ENCODE results near the gene TMEM217. TPM values are rescaled to one million over a fixed set of nuclear protein-coding genes. Genes with fewer than 3 reads are reported as not detected.

The TMEM217 gene
- total and polyA plus RNA-seq, 2 of the 4 experiments (the other 2 are of a cell fraction) = 1.4 to 3.5 TPM

- H2AK9ac ChIP-seq (replicated peaks; ENCODE audit: low read depth, low read length, poor library complexity) = no peak overlapping the region
- no peak overlapping the region for H2AFZ ChIP-seq (replicated peaks; ENCODE audit: low read length, poor library complexity)
- no peak overlapping the region for H3K27ac ChIP-seq (ENCODE audit: insufficient read depth, low read length)
- no peaks in the 10 kb centered on the region for H3K9me1 ChIP-seq (ENCODE audit: insufficient read depth, low read length)
- peaks cover 37% of the 10 kb centered on the region for H3K36me3 ChIP-seq (ENCODE audit: control insufficient read depth, insufficient read depth, low read length)
- 85% methylated on average over 3 of the region's 18 CpGs; no CpG with 5 or more reads in 1 of the 2 experiments for WGBS, 2 experiments (ENCODE audit: extremely low coverage in 2 of 2, insufficient read length in 1 of 2)
- H3K4me3 ChIP-seq (ENCODE audit: insufficient read depth, low read depth, low read length) = no peak overlapping the region
- H3K27me3 ChIP-seq (ENCODE audit: control insufficient read depth, insufficient read depth, low read length) = no peaks in the 10 kb centered on the region
- no peak for DNase-seq
- H2BK15ac ChIP-seq (ENCODE audit: low read depth, low read length) = no peak overlapping the region
- in situ Hi-C loops (cut with MboI; ENCODE audit: low sequenced_read_pairs) = no loop called here
- intact Hi-C loops (cut with micrococcal nuclease) = no loop called here
- no peaks in the 10 kb centered on the region for H3K9me3 ChIP-seq (ENCODE audit: control insufficient read depth, insufficient read depth, low read length)
- H4K5ac ChIP-seq (ENCODE audit: low read depth, low read length) = no peak overlapping the region
- H2BK5ac ChIP-seq (ENCODE audit: low read depth, low read length, poor library complexity, severe bottlenecking) = no peak overlapping the region
- no peak overlapping the region for H3K23ac ChIP-seq (ENCODE audit: low read depth, low read length)
- ATAC-seq (ENCODE audit: low read depth) = no peak
- H3K9ac ChIP-seq (ENCODE audit: low read depth, low read length) = no peak overlapping the region
- H3K18ac ChIP-seq (ENCODE audit: low read depth, low read length) = no peak overlapping the region
- dilution Hi-C loops (cut with HindIII; ENCODE audit: low sequenced_read_pairs, unreplicated experiment) = no loop called here
- no peak overlapping the region for H3K4me2 ChIP-seq (ENCODE audit: low read depth, low read length)
- ChIA-PET POLR2A (ENCODE audit: unreplicated experiment) (interaction anchor here (0.6 kb wide), 3 partner anchors 19 to 164 kb away, joined by 3 to 6 read pairs (median 4); no protein-coding TSS in a partner anchor), CTCF (interaction anchor here (0.5 kb wide), 2 partner anchors 31 to 36 kb away, joined by 3 read pairs; no protein-coding TSS in a partner anchor)
- H4K91ac ChIP-seq (ENCODE audit: insufficient read depth, low read depth, low read length) = no peak overlapping the region
- no peak overlapping the region for H3K4ac ChIP-seq (ENCODE audit: low read depth, low read length)
- peaks cover 4% of the 10 kb centered on the region; the same call in 1 of the 2 replicates for H3K4me1 ChIP-seq (ENCODE audit: control insufficient read depth, insufficient read depth, low read length)
- H2BK20ac ChIP-seq (ENCODE audit: low read depth, low read length) = no peak overlapping the region
- no peak overlapping the region for H4K8ac ChIP-seq (ENCODE audit: low read depth in 2 of 2, low read length in 2 of 2)
- no TSS peak for BruUV-seq (replicated peaks)
- no peak overlapping the region for H3K14ac ChIP-seq (replicated peaks; ENCODE audit: low read depth, low read length)
- H4K20me1 ChIP-seq (ENCODE audit: insufficient read depth, low read length) = peaks cover 43% of the 10 kb centered on the region
- no peak overlapping the region for H2AK5ac ChIP-seq (ENCODE audit: low read depth, low read length)
- H2BK120ac ChIP-seq (ENCODE audit: low read depth, low read length) = no peak overlapping the region
- H3K79me1 ChIP-seq (ENCODE audit: low read depth in 1 of 2, low read length in 2 of 2) = peaks cover 16 to 32% of the 10 kb centered on the region in 2 experiments
- H3K56ac ChIP-seq (ENCODE audit: extremely low read depth, insufficient read depth, low read length) = no peak overlapping the region
- TF ChIP-seq CHD1 (IDR thresholded peaks at IDR 0.05; ENCODE audit: low read depth, low read length) (no peak), MAFK (IDR thresholded peaks at IDR 0.05; ENCODE audit: low read depth, low read length) (no peak), ELK1 (IDR thresholded peaks at IDR 0.05; ENCODE audit: borderline replicate concordance, low read depth, low read length) (no peak), RCOR1 (IDR thresholded peaks at IDR 0.05; ENCODE audit: insufficient replicate concordance, low read length) (no peak), USF2 (IDR thresholded peaks at IDR 0.05; ENCODE audit: low read depth, low read length) (no peak), RFX5 (IDR thresholded peaks at IDR 0.05; ENCODE audit: low read depth, low read length) (no peak), CTCF (conservative IDR thresholded peaks at IDR 0.05; ENCODE audit: low read depth, low read length) (no peak), POLR2A (IDR thresholded peaks at IDR 0.05; ENCODE audit: low read depth, low read length) (no peak; the same call in 1 of the 2 replicates), MAZ (IDR thresholded peaks at IDR 0.05; ENCODE audit: borderline replicate concordance, low read depth, low read length) (no peak), FOS (IDR thresholded peaks at IDR 0.05; ENCODE audit: low read depth, low read length) (no peak), MXI1 (IDR thresholded peaks at IDR 0.05; ENCODE audit: borderline replicate concordance, low read depth, low read length) (no peak), NFE2L2 (IDR thresholded peaks at IDR 0.05; ENCODE audit: low read depth, low read length) (no peak), BHLHE40 (IDR thresholded peaks at IDR 0.05; ENCODE audit: low read depth, low read length) (no peak), RAD21 (IDR thresholded peaks at IDR 0.05; ENCODE audit: low read length) (no peak)
Observed at GRCh38 chr6:37175332-37176267, 82.3 kb downstream of the TMEM217 start.

All from IMR-90 (cell line).